GM19467 (cell line): ENCODE measurements around the gene TMCO4.

Experiments
- ATAC-seq: cut with Tn5 transposase; IDR thresholded peaks from one replicate; pipeline ENCODE4 v1.9.1; 2021; ENCODE audit warnings: mild to moderate bottlenecking, moderate library complexity; ENCODE audit not compliant: unreplicated experiment

Gene TMCO4

GRCh38 chr1:19750882-19751276 lies 48.8 kb downstream of the TMCO4 start:
- ATAC-seq, result no peak

GRCh38 chr1:19750101-19750881 lies 49.4 kb downstream of the TMCO4 start:
- ATAC-seq, result no peak

- no peak for ATAC-seq
Measured at GRCh38 chr1:19749685-19750084, 50.0 kb downstream of the TMCO4 start.

GRCh38 chr1:19747761-19748160 lies 52.0 kb downstream of the TMCO4 start:
- no peak for ATAC-seq

- ATAC-seq, result no peak
Measured at GRCh38 chr1:19744886-19745285, 54.8 kb downstream of the TMCO4 start.

GRCh38 chr1:19744335-19744743 lies 55.4 kb downstream of the TMCO4 start:
- no peak for ATAC-seq

- no peak for ATAC-seq
Measured at GRCh38 chr1:19743793-19744192, 55.9 kb downstream of the TMCO4 start.

- ATAC-seq, result no peak
Measured at GRCh38 chr1:19743180-19743579, 56.5 kb downstream of the TMCO4 start.

- ATAC-seq, result no peak
Measured at GRCh38 chr1:19739628-19740027, 60.1 kb downstream of the TMCO4 start.

GRCh38 chr1:19738669-19739068 lies 61.0 kb downstream of the TMCO4 start:
- no peak for ATAC-seq

- ATAC-seq, result no peak
Measured at GRCh38 chr1:19738076-19738475, 61.6 kb downstream of the TMCO4 start.

- ATAC-seq, result no peak
Measured at GRCh38 chr1:19737104-19737825, 62.5 kb downstream of the TMCO4 start.

- no peak for ATAC-seq
Measured at GRCh38 chr1:19735440-19736127, 64.1 kb downstream of the TMCO4 start.

- ATAC-seq, result no peak
Measured at GRCh38 chr1:19734472-19734999, 65.2 kb downstream of the TMCO4 start.

- ATAC-seq, result no peak
Measured at GRCh38 chr1:19734056-19734455, 65.7 kb downstream of the TMCO4 start.

- ATAC-seq, result no peak
Measured at GRCh38 chr1:19733615-19734014, 66.1 kb downstream of the TMCO4 start.

GRCh38 chr1:19731311-19731821 lies 68.3 kb downstream of the TMCO4 start:
- ATAC-seq, result no peak

GRCh38 chr1:19730793-19731192 lies 68.9 kb downstream of the TMCO4 start:
- ATAC-seq, result no peak

GRCh38 chr1:19730232-19730631 lies 69.5 kb downstream of the TMCO4 start:
- no peak for ATAC-seq

- ATAC-seq, result no peak
Measured at GRCh38 chr1:19728413-19729145, 71.1 kb downstream of the TMCO4 start.

GRCh38 chr1:19725606-19726005 lies 74.1 kb downstream of the TMCO4 start:
- ATAC-seq, result no peak
